Fibroblast of lung (primary cell): ENCODE measurements around the gene SGK1. TPM values are rescaled to one million over a fixed set of nuclear protein-coding genes. Genes with fewer than 3 reads are reported as not detected.

Experiments used
- DNase-seq, 2 donors: peaks; one replicate each; pipeline versions ENCODE4 v3.0.0 to v3.0.0-alpha.2; 2010; ENCODE audit warnings: low read depth in 2 of 2
- H2AFZ ChIP-seq: 2 replicates; pipeline ENCODE4 v1.5.1; 2012; ENCODE audit warnings: low read length, control low read depth, inconsistent platforms
- H3K27ac ChIP-seq: 2 replicates; pipeline ENCODE4 v1.5.1; 2011; ENCODE audit warnings: low read length, control low read depth; ENCODE audit not compliant: insufficient read depth
- H3K27me3 ChIP-seq: 2 replicates; pipeline ENCODE4 v1.5.1; 2011; ENCODE audit warnings: mild to moderate bottlenecking, low read length; ENCODE audit not compliant: control insufficient read depth, insufficient read depth
- H3K36me3 ChIP-seq: 2 replicates; pipeline ENCODE4 v1.5.1; 2011; ENCODE audit warnings: low read length; ENCODE audit not compliant: control insufficient read depth, insufficient read depth
- H3K4me1 ChIP-seq: 2 replicates; pipeline ENCODE4 v1.5.1; 2011; ENCODE audit warnings: low read length; ENCODE audit not compliant: control insufficient read depth, insufficient read depth; ENCODE audit errors: extremely low read depth
- H3K4me2 ChIP-seq: 2 replicates; pipeline ENCODE4 v1.5.1; 2011; ENCODE audit warnings: low read length, control low read depth; ENCODE audit not compliant: insufficient read depth; ENCODE audit errors: extremely low read depth
- H3K4me3 ChIP-seq, 4 experiments: fragments of 200-600 bp in 1 of 4; sonication (generic) in 1 of 4; replicated peaks in 1 of 4; 2 replicates each; pipeline ENCODE4 v1.5.1; 2011 to 2016; ENCODE audit warnings: low read length in 4 of 4, low read depth in 3 of 4, mild to moderate bottlenecking in 3 of 4, control low read depth in 2 of 4, inconsistent platforms in 1 of 4, mixed read lengths in 1 of 4; ENCODE audit not compliant: insufficient read depth in 1 of 4; ENCODE audit errors: control extremely low read depth in 1 of 4
- H3K79me2 ChIP-seq: 2 replicates; pipeline ENCODE4 v1.5.1; 2012; ENCODE audit warnings: mild to moderate bottlenecking, low read length, inconsistent platforms; ENCODE audit not compliant: control insufficient read depth, insufficient read depth
- H3K9ac ChIP-seq: 2 replicates; pipeline ENCODE4 v1.5.1; 2011; ENCODE audit warnings: mild to moderate bottlenecking, low read length, control low read depth; ENCODE audit not compliant: insufficient read depth
- H3K9me3 ChIP-seq: 2 replicates; pipeline ENCODE4 v1.5.1; 2012; ENCODE audit warnings: low read depth, low read length; ENCODE audit not compliant: control insufficient read depth, insufficient read depth
- H4K20me1 ChIP-seq: 2 replicates; pipeline ENCODE4 v1.5.1; 2011; ENCODE audit warnings: low read length; ENCODE audit not compliant: control insufficient read depth, insufficient read depth; ENCODE audit errors: extremely low read depth
- EZH2 ChIP-seq: IDR thresholded peaks from 2 replicates; pipeline ENCODE4 v1.5.1; 2012; ENCODE audit warnings: low read length, control low read depth, mild to moderate bottlenecking; ENCODE audit errors: missing control alignments
- polyA plus RNA-seq, 2 donors: library from polyadenylated mRNA; depleted of rRNA in 1 of 2; stranded (reverse) in 1 of 2; unstranded in 1 of 2; fragments of >200 nt; gene quantifications; 2 replicates each; pipeline ENCODE4 v1.2.1, GENCODE V29; 2011 to 2012; ENCODE audit warnings: missing spikeins in 1 of 2
- total RNA-seq: library from RNA; depleted of rRNA; stranded (reverse); fragments of >200 nt; gene quantifications from 2 replicates; pipeline ENCODE4 v1.2.1, GENCODE V29; 2014
- TF ChIP-seq, protein P1 (sequence below), 2 donors: IDR thresholded peaks in 1 of 2; conservative IDR thresholded peaks in 1 of 2; 1 replicate in 1 of 2; 2 replicates in 1 of 2; pipeline ENCODE4 v1.5.1; 2011 to 2012; ENCODE audit warnings: low read length in 2 of 2, control low read depth in 1 of 2, inconsistent platforms in 1 of 2, low read depth in 1 of 2, mild to moderate bottlenecking in 1 of 2

The SGK1 gene
- total and polyA plus RNA-seq, 2 donors (not counting 1 experiment from before 2014, with no cell fraction given) = 132 to 154 TPM

DNA sequence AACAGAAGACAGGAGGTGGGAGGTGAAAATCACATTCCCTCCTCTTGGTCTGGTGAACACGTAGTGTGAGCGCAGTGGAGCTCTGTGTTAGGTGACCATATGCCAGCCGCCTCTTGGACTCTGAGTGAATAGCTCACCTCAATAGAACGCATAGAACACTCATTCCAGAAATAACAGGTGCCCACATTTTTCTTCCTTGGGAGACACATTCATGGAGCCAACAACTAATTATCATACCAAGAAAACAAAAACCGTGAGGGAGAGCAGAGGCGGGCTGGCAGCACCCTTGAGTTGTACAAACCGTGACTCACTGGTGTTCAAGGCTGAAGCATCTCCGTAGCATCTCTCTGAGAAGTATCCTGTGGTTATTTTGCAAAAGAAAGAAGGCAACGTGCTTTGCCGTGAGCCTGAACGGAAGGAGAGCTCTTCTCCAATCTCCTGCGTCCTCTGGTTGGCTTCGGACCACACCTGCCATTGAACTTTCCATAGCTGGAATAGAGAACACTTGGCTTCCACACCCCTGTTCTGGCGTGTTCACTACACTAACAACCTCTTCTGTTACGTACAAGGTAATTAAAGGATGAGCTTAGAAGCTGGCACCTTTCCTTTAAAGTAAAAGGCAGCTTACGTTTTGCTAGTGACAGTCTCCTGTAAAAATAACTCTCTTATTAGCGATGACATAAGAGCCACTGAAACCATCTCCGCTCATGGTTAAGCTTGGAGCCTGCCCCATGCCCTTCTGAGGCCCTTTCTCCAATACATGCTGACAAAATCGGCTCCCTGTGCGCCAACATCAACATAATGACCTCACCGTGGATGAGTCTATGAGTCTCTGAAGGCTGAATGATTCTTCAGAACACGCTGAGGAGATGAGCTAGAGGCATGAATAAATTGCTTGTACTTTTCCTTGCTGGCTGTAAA lies 30.2 kb upstream of the SGK1 start:
- Histone ChIP-seq H3K9ac (no peak overlapping the region), H3K4me2 (no peak overlapping the region), H4K20me1 (no peaks in the 10 kb centered on the region), H2AFZ (no peak overlapping the region), H3K4me3 (no peak overlapping the region), H3K27me3 (no peaks in the 10 kb centered on the region), H3K4me1 (no peaks in the 10 kb centered on the region), H3K9me3 (no peaks in the 10 kb centered on the region), H3K27ac (no peak overlapping the region), H3K79me2 (no peaks in the 10 kb centered on the region), H3K36me3 (no peaks in the 10 kb centered on the region)
- peak; percentile 81 to 99 for DNase-seq
- TF ChIP-seq EZH2 = no peak
- TF ChIP-seq, protein P1, sequence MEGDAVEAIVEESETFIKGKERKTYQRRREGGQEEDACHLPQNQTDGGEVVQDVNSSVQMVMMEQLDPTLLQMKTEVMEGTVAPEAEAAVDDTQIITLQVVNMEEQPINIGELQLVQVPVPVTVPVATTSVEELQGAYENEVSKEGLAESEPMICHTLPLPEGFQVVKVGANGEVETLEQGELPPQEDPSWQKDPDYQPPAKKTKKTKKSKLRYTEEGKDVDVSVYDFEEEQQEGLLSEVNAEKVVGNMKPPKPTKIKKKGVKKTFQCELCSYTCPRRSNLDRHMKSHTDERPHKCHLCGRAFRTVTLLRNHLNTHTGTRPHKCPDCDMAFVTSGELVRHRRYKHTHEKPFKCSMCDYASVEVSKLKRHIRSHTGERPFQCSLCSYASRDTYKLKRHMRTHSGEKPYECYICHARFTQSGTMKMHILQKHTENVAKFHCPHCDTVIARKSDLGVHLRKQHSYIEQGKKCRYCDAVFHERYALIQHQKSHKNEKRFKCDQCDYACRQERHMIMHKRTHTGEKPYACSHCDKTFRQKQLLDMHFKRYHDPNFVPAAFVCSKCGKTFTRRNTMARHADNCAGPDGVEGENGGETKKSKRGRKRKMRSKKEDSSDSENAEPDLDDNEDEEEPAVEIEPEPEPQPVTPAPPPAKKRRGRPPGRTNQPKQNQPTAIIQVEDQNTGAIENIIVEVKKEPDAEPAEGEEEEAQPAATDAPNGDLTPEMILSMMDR (conservative IDR thresholded peaks at IDR 0.05 in 1 of 2, IDR thresholded peaks at IDR 0.05 in 1 of 2; ENCODE audit: low read depth in 1 of 2, low read length in 2 of 2) = no peak

- Histone ChIP-seq H3K4me2 (no peak overlapping the region), H3K79me2 (no peaks in the 10 kb centered on the region), H3K4me3 (no peak overlapping the region), H3K9me3 (no peaks in the 10 kb centered on the region), H3K27me3 (no peaks in the 10 kb centered on the region), H3K27ac (no peak overlapping the region), H3K36me3 (no peaks in the 10 kb centered on the region), H2AFZ (no peak overlapping the region), H4K20me1 (no peaks in the 10 kb centered on the region), H3K4me1 (no peaks in the 10 kb centered on the region), H3K9ac (no peak overlapping the region)
- DNase-seq = peak in 1 of 2 donors; percentile 20
- TF ChIP-seq EZH2 = no peak
- TF ChIP-seq, protein P1 (conservative IDR thresholded peaks at IDR 0.05 in 1 of 2, IDR thresholded peaks at IDR 0.05 in 1 of 2; ENCODE audit: low read depth in 1 of 2, low read length in 2 of 2) = no peak
Observed at GRCh38 chr6:134346932-134347545, 29.1 kb upstream of the SGK1 start.

- H3K9me3 ChIP-seq = no peaks in the 10 kb centered on the region
- no peak overlapping the region for H3K4me3 ChIP-seq
- no peak overlapping the region for H3K4me2 ChIP-seq
- H4K20me1 ChIP-seq = no peaks in the 10 kb centered on the region
- no peak overlapping the region for H3K27ac ChIP-seq
- H3K9ac ChIP-seq = no peak overlapping the region
- no peaks in the 10 kb centered on the region for H3K36me3 ChIP-seq
- H3K79me2 ChIP-seq = no peaks in the 10 kb centered on the region
- DNase-seq = no peak
- H2AFZ ChIP-seq = peak overlapping the region; percentile 43
- H3K4me1 ChIP-seq = no peaks in the 10 kb centered on the region
- TF ChIP-seq, protein P1 (conservative IDR thresholded peaks at IDR 0.05 in 1 of 2, IDR thresholded peaks at IDR 0.05 in 1 of 2; ENCODE audit: low read depth in 1 of 2, low read length in 2 of 2) = no peak
- TF ChIP-seq EZH2 = no peak
- H3K27me3 ChIP-seq = no peaks in the 10 kb centered on the region
Observed at GRCh38 chr6:134345789-134346188, 27.9 kb upstream of the SGK1 start.
